ENCODE measurements around the gene AVL9. TPM values are rescaled to one million over a fixed set of nuclear protein-coding genes. Genes with fewer than 3 reads are reported as not detected.

AVL9 gene
- total RNA-seq, 4 donors from 2014 or later: 16.6 to 31.1 (median 22.0) TPM

DNA sequence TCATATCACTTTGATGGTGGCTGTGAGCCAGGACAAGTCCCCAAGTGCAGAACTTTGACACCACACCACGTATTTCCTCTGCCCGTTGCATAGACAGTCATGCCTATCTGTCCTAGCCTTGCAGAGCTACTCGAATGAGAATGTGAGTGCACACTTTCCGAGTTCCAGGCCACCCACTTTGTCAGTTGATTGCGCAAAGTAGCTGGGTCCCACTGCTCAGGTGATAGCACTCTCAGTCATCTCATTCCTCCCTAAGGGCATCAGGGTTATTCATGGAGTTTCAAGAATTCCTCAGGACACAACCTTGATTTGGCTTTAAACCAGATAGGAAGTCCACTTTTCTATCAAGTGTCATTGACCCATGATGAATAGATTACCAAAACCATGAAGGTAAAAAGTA, 24.4 kb upstream of the AVL9 start:
- no peaks in the 10 kb centered on the region for H3K4me1 ChIP-seq
- 62 to 67% methylated on average over 1 to 5 of the region's 5 CpGs for WGBS, 2 donors (ENCODE audit: low coverage in 1 of 2)
- no peak for ATAC-seq

GRCh38 chr7:32472015-32472414, 23.3 kb upstream of the AVL9 start:
- 89 to 90% methylated on average over 2 to 9 of the region's 9 CpGs for WGBS, 2 donors (ENCODE audit: low coverage in 1 of 2)
- Histone ChIP-seq H3K27ac (no peak overlapping the region), H3K36me3 (no peaks in the 10 kb centered on the region), H3K9me3 (no peaks in the 10 kb centered on the region), H3K4me3 (no peak overlapping the region), H3K27me3 (no peaks in the 10 kb centered on the region), H3K4me1 (no peaks in the 10 kb centered on the region)
- ATAC-seq: no peak
- TF ChIP-seq POLR2A (IDR thresholded peaks at IDR 0.05) (no peak), EP300 (IDR thresholded peaks at IDR 0.05) (no peak), CTCF (IDR thresholded peaks at IDR 0.05) (no peak), POLR2AphosphoS5 (IDR thresholded peaks at IDR 0.05) (no peak)

More for the DNA sequence above, 24.4 kb upstream of the AVL9 start:
- no peak overlapping the region for H3K4me3 ChIP-seq
- no peaks in the 10 kb centered on the region for H3K9me3 ChIP-seq
- H3K27me3 ChIP-seq: no peaks in the 10 kb centered on the region
- TF ChIP-seq EP300 (IDR thresholded peaks at IDR 0.05): no peak
- no peak for TF ChIP-seq POLR2A (IDR thresholded peaks at IDR 0.05)
- no peak for TF ChIP-seq CTCF (IDR thresholded peaks at IDR 0.05)
- TF ChIP-seq POLR2AphosphoS5 (IDR thresholded peaks at IDR 0.05): no peak
- H3K27ac ChIP-seq: no peak overlapping the region
- no peaks in the 10 kb centered on the region for H3K36me3 ChIP-seq

DNA sequence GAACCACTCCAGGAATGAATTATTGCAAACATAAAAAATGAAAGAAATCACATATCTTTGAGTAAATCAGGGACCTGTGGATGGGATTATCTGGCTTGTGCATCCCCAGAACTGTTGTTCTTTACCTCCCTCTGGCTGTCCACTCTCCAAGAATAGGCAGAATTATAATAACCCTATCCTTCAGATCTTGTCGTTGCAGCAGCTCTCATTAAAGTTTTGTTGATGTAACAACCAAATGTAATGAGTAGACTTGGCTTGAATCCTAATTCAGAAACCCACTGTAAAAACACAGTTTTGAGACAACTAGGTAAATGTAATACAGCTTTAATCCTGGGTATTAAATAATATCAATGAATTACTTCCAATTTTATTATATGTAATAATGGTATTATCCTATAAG, 21.3 kb upstream of the AVL9 start:
- Histone ChIP-seq H3K36me3 (no peaks in the 10 kb centered on the region), H3K4me1 (no peaks in the 10 kb centered on the region), H3K9me3 (no peaks in the 10 kb centered on the region), H3K27me3 (no peaks in the 10 kb centered on the region), H3K4me3 (no peak overlapping the region), H3K27ac (no peak overlapping the region)
- TF ChIP-seq CTCF (IDR thresholded peaks at IDR 0.05) (no peak), EP300 (IDR thresholded peaks at IDR 0.05) (no peak), POLR2A (IDR thresholded peaks at IDR 0.05) (no peak), POLR2AphosphoS5 (IDR thresholded peaks at IDR 0.05) (no peak)
- 67 to 77% methylated on average over 1 of the region's 1 CpG for WGBS, 2 donors (ENCODE audit: low coverage in 1 of 2)
- ATAC-seq: no peak

GRCh38 chr7:32476816-32477648, 18.3 kb upstream of the AVL9 start:
- no peaks in the 10 kb centered on the region for H3K27me3 ChIP-seq
- 64 to 75% methylated on average over 1 to 3 of the region's 3 CpGs for WGBS, 2 donors (ENCODE audit: low coverage in 1 of 2)

More at GRCh38 chr7:32476816-32477648, 18.3 kb upstream of the AVL9 start:
- no peaks in the 10 kb centered on the region for H3K36me3 ChIP-seq
- ATAC-seq: no peak
- H3K4me3 ChIP-seq: no peak overlapping the region
- no peaks in the 10 kb centered on the region for H3K9me3 ChIP-seq
- TF ChIP-seq CTCF (IDR thresholded peaks at IDR 0.05): no peak
- TF ChIP-seq EP300 (IDR thresholded peaks at IDR 0.05): no peak
- no peak for TF ChIP-seq POLR2A (IDR thresholded peaks at IDR 0.05)
- TF ChIP-seq POLR2AphosphoS5 (IDR thresholded peaks at IDR 0.05): no peak
- H3K27ac ChIP-seq: no peak overlapping the region
- no peaks in the 10 kb centered on the region for H3K4me1 ChIP-seq

Measured in gastroesophageal sphincter (tissue), 4 donors.